Endothelial cell (in vitro differentiated cells): Measurements from ENCODE around the gene AFMID. TPM values are rescaled to one million over a fixed set of nuclear protein-coding genes. Genes with fewer than 3 reads are reported as not detected.
"Not testable (repeated sequence)": the region's sequence is repeated elsewhere in the genome, so short reads cannot be mapped to it uniquely, and the experiment has no call there.

ENCODE experiments used
- DNase-seq: peaks from one replicate; pipeline ENCODE4 v3.0.0; 2021; ENCODE audit warnings: low spot score
- H3K27ac Mint-ChIP-seq: one replicate; pipeline ENCODE4 v1.8.0; 2021; ENCODE audit warnings: mixed read lengths, inconsistent platforms; ENCODE audit not compliant: unreplicated experiment
- H3K27me3 Mint-ChIP-seq: one replicate; pipeline ENCODE4 v1.8.0; 2021; ENCODE audit warnings: mild to moderate bottlenecking, moderate library complexity, mixed read lengths, inconsistent platforms; ENCODE audit not compliant: unreplicated experiment
- H3K36me3 Mint-ChIP-seq: one replicate; pipeline ENCODE4 v1.8.0; 2021; ENCODE audit warnings: mild to moderate bottlenecking, low read depth, mixed read lengths, inconsistent platforms; ENCODE audit not compliant: unreplicated experiment
- H3K4me1 Mint-ChIP-seq: one replicate; pipeline ENCODE4 v1.8.0; 2021; ENCODE audit warnings: mild to moderate bottlenecking, mixed read lengths, inconsistent platforms; ENCODE audit not compliant: unreplicated experiment
- H3K4me3 Mint-ChIP-seq: one replicate; pipeline ENCODE4 v1.8.0; 2021; ENCODE audit warnings: mild to moderate bottlenecking, mixed read lengths, inconsistent platforms; ENCODE audit not compliant: unreplicated experiment
- H3K9me3 Mint-ChIP-seq: one replicate; pipeline ENCODE4 v1.8.0; 2021; ENCODE audit warnings: mixed read lengths, inconsistent platforms; ENCODE audit not compliant: unreplicated experiment
- total RNA-seq: library from RNA; stranded (reverse); fragmentation: NEBNext Ultra II Directional; extraction: Animal tissue kit (Norgen Biotek cat#: 25700); gene quantifications from one replicate; pipeline ENCODE4 v1.2.1, GENCODE V29; 2021; ENCODE audit not compliant: unreplicated experiment
- TF ChIP-seq, protein P1 (sequence below): fragments of 200-600 bp; sonication (generic); IDR thresholded peaks from one replicate; pipeline ENCODE4 v1.5.0; 2021; ENCODE audit warnings: antibody characterized with exemption; ENCODE audit not compliant: unreplicated experiment

The AFMID gene
- total RNA-seq, 1 donor from 2014 or later = 135 TPM

DNA sequence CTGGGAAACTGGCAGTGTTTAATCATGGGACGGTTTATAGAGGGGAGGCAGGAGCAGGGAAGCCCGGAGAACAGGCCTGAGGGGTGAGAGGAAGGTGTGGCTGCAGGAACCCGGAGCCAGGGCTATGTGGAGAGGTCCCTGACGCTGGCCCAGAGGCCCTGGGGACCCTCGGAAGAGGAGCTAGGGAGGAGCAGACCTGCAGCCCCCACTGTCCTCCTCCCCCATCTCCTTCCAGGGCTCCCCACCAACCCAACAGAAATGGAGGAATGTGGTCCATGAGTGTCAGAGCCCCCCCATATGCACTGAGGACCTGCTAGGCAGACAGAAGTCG is 64.6 kb downstream of the AFMID start:
- TF ChIP-seq, protein P1, sequence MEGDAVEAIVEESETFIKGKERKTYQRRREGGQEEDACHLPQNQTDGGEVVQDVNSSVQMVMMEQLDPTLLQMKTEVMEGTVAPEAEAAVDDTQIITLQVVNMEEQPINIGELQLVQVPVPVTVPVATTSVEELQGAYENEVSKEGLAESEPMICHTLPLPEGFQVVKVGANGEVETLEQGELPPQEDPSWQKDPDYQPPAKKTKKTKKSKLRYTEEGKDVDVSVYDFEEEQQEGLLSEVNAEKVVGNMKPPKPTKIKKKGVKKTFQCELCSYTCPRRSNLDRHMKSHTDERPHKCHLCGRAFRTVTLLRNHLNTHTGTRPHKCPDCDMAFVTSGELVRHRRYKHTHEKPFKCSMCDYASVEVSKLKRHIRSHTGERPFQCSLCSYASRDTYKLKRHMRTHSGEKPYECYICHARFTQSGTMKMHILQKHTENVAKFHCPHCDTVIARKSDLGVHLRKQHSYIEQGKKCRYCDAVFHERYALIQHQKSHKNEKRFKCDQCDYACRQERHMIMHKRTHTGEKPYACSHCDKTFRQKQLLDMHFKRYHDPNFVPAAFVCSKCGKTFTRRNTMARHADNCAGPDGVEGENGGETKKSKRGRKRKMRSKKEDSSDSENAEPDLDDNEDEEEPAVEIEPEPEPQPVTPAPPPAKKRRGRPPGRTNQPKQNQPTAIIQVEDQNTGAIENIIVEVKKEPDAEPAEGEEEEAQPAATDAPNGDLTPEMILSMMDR = no peak
- peaks cover 7% of the 10 kb centered on the region for H3K36me3 Mint-ChIP-seq
- peaks cover 19% of the 10 kb centered on the region for H3K27me3 Mint-ChIP-seq
- no peaks in the 10 kb centered on the region for H3K9me3 Mint-ChIP-seq
- H3K4me1 Mint-ChIP-seq = peaks cover 48% of the 10 kb centered on the region
- H3K27ac Mint-ChIP-seq = no peak overlapping the region
- no peak overlapping the region for H3K4me3 Mint-ChIP-seq
- no peak for DNase-seq

DNA sequence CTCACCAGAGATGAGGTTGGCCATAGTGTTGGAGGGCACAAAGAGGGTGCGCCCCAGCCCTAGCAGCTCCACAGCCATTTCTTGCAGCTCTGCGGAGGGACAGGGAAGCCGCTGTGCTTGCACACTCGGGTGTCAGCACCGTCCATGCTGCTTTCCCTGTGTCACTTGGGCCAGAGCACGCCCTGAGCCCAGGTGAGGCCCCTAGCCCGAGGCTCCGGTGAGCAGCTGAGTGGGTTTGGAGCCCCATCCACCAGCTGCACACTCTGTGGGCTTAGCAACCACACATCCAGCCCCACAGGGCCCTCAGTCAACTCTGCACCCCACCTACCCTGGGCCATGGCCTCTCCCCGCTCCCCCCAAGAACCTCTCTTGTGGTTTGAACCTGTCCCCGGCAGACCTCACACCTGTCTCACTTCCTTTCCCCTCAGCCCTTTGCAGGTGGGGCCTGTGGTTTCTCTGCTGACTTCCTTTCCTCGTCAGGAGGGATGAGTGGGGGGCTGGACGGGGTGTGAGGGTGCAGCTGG is 65.0 kb downstream of the AFMID start:
- Mint-ChIP-seq H3K27me3 (peaks cover 19% of the 10 kb centered on the region), H3K36me3 (peaks cover 7% of the 10 kb centered on the region), H3K27ac (no peak overlapping the region), H3K9me3 (no peaks in the 10 kb centered on the region), H3K4me3 (no peak overlapping the region), H3K4me1 (peaks cover 46% of the 10 kb centered on the region)
- TF ChIP-seq, protein P1 = no peak
- no peak for DNase-seq

DNA sequence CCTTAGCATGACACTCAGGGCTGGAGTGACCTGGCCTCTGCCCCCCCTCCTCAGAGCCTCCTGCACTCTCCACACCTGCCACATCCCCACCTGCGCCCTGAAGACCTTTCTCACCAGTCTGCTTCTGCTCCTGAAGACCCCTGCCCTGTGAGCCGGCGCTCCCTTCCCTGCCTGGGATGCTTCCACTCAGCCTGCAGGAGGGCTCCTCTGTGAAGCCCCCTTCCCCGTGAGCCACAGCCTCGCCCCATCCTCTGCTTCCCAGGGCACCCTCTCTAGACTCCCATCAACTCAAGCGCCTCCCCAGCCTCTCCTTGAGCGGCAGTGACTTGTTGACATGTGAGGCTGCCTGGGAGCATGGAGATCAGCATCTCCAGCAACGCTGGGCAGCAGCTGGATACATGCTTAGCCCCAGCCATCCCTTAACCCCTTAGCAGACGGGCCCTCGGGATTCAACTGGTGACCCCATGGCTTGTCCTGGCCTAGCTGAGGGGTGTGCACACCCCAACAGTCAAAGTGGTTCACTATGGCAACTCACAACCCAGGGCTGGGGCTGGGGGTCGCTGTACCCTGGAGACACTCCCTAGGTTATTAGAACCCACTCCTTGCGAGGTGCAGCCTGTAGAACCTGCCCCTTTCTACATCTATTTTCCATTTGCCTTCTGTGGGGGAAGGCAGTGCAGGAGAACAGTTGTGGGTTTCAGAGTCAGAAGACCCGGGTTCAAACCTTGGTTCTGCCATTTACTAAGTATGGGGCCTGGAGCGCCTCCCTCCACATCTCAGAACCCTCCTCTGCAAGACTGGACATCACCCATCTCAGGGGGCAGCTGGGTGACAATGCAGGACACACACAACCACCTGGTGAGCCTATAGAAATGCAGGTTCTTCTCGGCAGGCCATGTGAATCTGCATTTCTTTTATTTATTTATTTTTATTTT is 65.8 kb downstream of the AFMID start:
- Mint-ChIP-seq H3K4me3 (peak overlapping the region; percentile 76), H3K27ac (no peak overlapping the region), H3K36me3 (peaks cover 3% of the 10 kb centered on the region), H3K27me3 (peaks cover 21% of the 10 kb centered on the region), H3K9me3 (no peaks in the 10 kb centered on the region), H3K4me1 (peaks cover 49% of the 10 kb centered on the region)
- TF ChIP-seq, protein P1 = no peak
- no peak for DNase-seq

DNA sequence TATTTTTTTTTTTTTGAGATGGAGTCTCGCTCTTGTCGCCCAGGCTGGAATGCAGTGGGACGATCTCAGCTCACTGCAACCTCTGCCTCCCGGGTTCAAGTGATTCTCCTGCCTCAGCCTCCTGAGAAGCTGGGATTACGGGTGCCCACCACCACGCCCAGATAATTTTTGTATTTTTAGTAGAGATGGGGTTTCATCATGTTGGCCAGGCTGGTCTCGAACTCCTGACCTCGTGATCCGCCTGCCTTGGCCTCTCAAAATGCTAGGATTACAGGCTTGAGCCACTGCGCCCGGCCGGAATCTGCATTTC is 66.4 kb downstream of the AFMID start:
- Mint-ChIP-seq H3K4me3 (peak overlapping the region; percentile 83), H3K27me3 (peaks cover 23% of the 10 kb centered on the region), H3K27ac (peak overlapping the region; percentile 64), H3K4me1 (peaks cover 46% of the 10 kb centered on the region)
- DNase-seq, H3K36me3 Mint-ChIP-seq, H3K9me3 Mint-ChIP-seq: not testable (repeated sequence)

DNA sequence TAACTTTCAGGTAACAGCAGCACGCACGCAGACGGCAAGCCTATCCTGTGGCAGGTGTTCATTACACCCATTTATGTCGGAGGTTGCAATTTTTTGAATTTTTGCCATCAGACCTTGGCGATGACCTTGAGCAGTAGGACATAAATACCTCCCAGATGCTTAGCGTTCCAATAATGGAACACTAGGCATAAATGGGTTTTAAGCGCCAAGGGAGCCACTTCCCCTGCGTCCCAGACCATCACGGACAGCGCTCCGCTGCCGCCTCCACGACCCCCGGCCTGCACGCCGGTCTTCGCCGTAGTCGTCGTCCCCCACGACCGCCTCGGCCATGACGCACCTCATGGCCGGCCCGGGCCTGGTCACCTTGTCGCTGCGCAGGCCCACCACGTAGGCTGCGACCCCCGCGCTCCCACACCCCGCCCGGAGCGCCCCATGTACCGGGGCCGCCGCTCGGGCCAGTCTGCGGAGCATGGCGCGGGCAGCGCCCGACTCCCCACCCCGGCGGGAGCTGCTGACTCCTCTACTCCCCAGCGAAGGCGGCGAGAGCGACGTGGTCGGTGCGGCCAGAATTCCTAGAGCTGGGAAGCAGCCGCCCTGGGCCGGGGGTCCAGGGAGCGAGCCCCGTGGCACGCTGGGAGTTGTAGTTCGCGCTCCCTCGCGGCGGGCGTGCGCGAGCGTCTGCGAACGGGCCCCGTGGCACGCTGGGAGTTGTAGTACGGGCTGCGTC is 66.9 kb downstream of the AFMID start:
- TF ChIP-seq, protein P1 = no peak
- Mint-ChIP-seq H3K9me3 (no peaks in the 10 kb centered on the region), H3K4me3 (peak overlapping the region; percentile 83), H3K4me1 (peaks cover 43% of the 10 kb centered on the region), H3K27ac (peak overlapping the region; percentile 64), H3K36me3 (peaks cover 3% of the 10 kb centered on the region), H3K27me3 (peaks cover 23% of the 10 kb centered on the region)
- peak; percentile 93 for DNase-seq
